Stomach (tissue), 9 donors: ENCODE data around the gene CAMKK1. TPM values are rescaled to one million over a fixed set of nuclear protein-coding genes. Genes with fewer than 3 reads are reported as not detected.

Source experiments
- DNase-seq, 2 donors: peaks; one replicate each; pipeline versions ENCODE4 v3.0.0 to v3.0.0-alpha.2; 2013 to 2019
- H3K27ac ChIP-seq, 5 donors: fragments of 200-600 bp in 4 of 5; sonication (generic) in 4 of 5; one replicate each; pipeline ENCODE4 v1.5.1; 2013 to 2019; ENCODE audit warnings: mild to moderate bottlenecking in 1 of 5, moderate library complexity in 1 of 5
- H3K27me3 ChIP-seq, 3 donors: fragments of 200-600 bp; sonication (generic); one replicate each; pipeline ENCODE4 v1.5.1; 2017 to 2019; ENCODE audit warnings: mixed run types in 1 of 3
- H3K36me3 ChIP-seq, 4 donors: fragments of 200-600 bp; sonication (generic); 1 replicate in 3 of 4; 2 replicates in 1 of 4; pipeline ENCODE4 v1.5.1; 2016 to 2019
- H3K4me1 ChIP-seq, 4 donors: fragments of 200-600 bp; sonication (generic); one replicate each; pipeline ENCODE4 v1.5.1; 2016 to 2019
- H3K4me3 ChIP-seq, 4 donors: fragments of 200-600 bp; sonication (generic) in 3 of 4; one replicate each; pipeline ENCODE4 v1.5.1; 2016 to 2019; ENCODE audit warnings: mild to moderate bottlenecking in 1 of 4
- H3K9me3 ChIP-seq, 4 donors: fragments of 200-600 bp; sonication (generic); one replicate each; pipeline ENCODE4 v1.5.1; 2016 to 2019
- CTCF ChIP-seq, 7 experiments: fragments of 450-650 bp in 4 of 7; fragments of 200-600 bp in 3 of 7; sonication (generic) in 3 of 7; IDR thresholded peaks; one replicate each; pipeline ENCODE4 v1.5.1; 2016 to 2019; ENCODE audit warnings: antibody characterized with exemption in 7 of 7, control low read depth in 2 of 7, mild to moderate bottlenecking in 1 of 7
- EP300 ChIP-seq: sonication (generic); formaldehyde crosslinking; IDR thresholded peaks from one replicate; pipeline ENCODE4 v1.6.1; 2017; ENCODE audit warnings: antibody characterized with exemption
- POLR2A ChIP-seq, 4 donors: fragments of 450-650 bp; IDR thresholded peaks; one replicate each; pipeline ENCODE4 v1.6.1; 2016; ENCODE audit warnings: antibody characterized with exemption in 4 of 4, control low read depth in 2 of 4, mild to moderate bottlenecking in 1 of 4, moderate library complexity in 1 of 4
- POLR2AphosphoS5 ChIP-seq, 3 donors: sonication (generic); formaldehyde crosslinking; IDR thresholded peaks; one replicate each; pipeline ENCODE4 v1.6.1; 2016; ENCODE audit warnings: antibody characterized with exemption in 3 of 3
- WGBS, 5 donors: extraction: QIAGEN DNeasy Blood & Tissue Kit in 3 of 5; methylation state at CpG; one replicate each; pipeline versions ENCODE4 v1.1.5 to v1.1.7; 2013 to 2018; 5-methylcytosine and 5-hydroxymethylcytosine counted together
- intact Hi-C: fragments of 100-400 bp; cut with DNase I; formaldehyde crosslinking; loops from one replicate; pipeline ENCODE4 v1.15.1; 2023; ENCODE audit warnings: low total_unique reads
- polyA plus RNA-seq, 3 donors: library from polyadenylated mRNA; stranded (reverse); fragments of 200-250 nt; gene quantifications; one replicate each; pipeline ENCODE4 v1.2.3, GENCODE V29; 2013
- total RNA-seq, 5 donors: library from RNA; depleted of rRNA; stranded (reverse); fragments of >200 nt; gene quantifications; one replicate each; pipeline versions ENCODE4 v1.1.0 to v1.2.3, GENCODE V29; 2014 to 2016
- donor health status: healthy with polysubstance abuse.
- donor health status: Bipolar disorder and iron deficiency.
- donor health status: healthy.

CAMKK1 gene
- total and polyA plus RNA-seq, 8 donors = 0.58 to 15.1 (median 4.6) TPM

DNA sequence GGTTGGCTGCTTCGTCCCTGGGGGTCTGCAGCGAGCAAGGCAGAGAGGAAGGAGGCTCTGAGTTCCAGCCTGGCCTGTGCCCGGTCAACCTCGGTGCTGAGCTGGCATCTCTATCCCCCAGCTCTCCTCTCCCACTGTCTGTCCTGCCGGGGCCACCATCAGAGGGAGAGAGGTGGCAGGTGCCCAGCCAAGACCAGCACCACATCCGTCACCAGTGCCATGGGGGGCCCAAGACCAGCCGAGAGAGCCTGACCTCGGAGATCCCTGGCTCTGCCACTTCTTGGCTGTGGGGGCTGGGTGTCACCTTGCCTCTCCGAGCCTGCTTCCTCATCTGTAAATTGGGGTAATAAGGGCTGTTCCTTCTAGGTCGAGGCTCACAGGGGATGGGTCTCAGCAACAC is 24.0 kb upstream of the CAMKK1 start:
- intact Hi-C loops = no loop called here
- 58 to 79% (median 60%) methylated on average over 8 to 10 of the region's 10 CpGs for WGBS, 5 donors
- DNase-seq = no peak
- Histone ChIP-seq H3K4me1 (peaks cover 25 to 59% (median 37%) of the 10 kb centered on the region in 4 donors), H3K36me3 (no peaks in the 10 kb centered on the region), H3K27me3 (no peaks in the 10 kb centered on the region), H3K27ac (peak overlapping the region in 4 of 5 donors; percentile 61 to 79 (median 66)), H3K4me3 (peak overlapping the region in 2 of 4 donors; percentile 31 to 33), H3K9me3 (no peaks in the 10 kb centered on the region)
- TF ChIP-seq CTCF (IDR thresholded peaks at IDR 0.05) (no peak), POLR2A (IDR thresholded peaks at IDR 0.05) (no peak), EP300 (no peak), POLR2AphosphoS5 (IDR thresholded peaks at IDR 0.05) (no peak)

DNA sequence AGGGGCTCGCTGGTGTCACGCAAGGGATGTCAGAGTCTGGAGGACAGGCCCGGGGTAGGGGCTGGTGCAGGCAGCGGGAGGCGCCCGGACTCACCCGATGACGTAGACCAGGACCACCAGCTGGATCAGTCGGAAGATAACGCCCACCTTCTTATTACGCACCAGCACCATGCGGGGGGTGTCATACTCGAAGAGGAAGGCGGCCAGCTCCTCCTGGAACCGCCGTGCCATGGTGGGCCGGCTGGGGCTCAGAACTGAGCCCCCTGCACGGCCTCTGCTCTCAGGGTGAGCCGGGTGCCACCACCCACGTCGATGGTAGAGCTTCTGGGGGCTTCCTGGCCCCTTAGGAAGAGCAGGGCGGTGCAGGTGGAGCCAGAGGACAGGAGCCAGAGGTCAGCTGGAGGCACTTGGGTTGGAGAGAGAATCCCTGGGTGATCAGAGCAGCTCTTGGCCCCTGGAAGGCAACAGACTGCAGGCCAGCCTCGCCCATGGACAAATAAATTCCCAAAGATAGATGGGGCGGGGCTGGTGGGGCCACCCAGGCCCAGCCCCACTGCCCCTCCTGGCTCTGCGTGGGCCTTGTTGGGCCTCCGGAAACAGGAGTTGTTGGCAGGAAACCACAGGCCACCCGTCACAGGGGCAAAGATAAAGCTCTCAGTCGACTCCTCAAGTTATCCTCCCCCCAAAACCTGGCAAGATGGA is 23.3 kb upstream of the CAMKK1 start, which contains the start of gene P2RX1:
Gene P2RX1, minus strand, starts transcription at position 471 of the 702 bp plus-strand sequence. Its CDS starts 240 bp downstream, at position 231.
- Histone ChIP-seq H3K4me1 (peaks cover 23 to 59% (median 34%) of the 10 kb centered on the region in 4 donors), H3K27me3 (no peaks in the 10 kb centered on the region), H3K27ac (peak within 1 kb of the TSS; percentile 20 to 79 (median 63)), H3K4me3 (peak within 1 kb of the TSS; percentile 11 to 33 (median 28)), H3K36me3 (no peaks in the 10 kb centered on the region), H3K9me3 (no peaks in the 10 kb centered on the region)
- TF ChIP-seq CTCF (IDR thresholded peaks at IDR 0.05) (no peak), POLR2A (IDR thresholded peaks at IDR 0.05) (no peak), POLR2AphosphoS5 (IDR thresholded peaks at IDR 0.05) (no peak), EP300 (no peak)
- peak; percentile 60 to 83 for DNase-seq
- intact Hi-C loops = no loop called here
- 58 to 73% (median 63%) methylated on average over 17 to 28 of the region's 28 CpGs for WGBS, 5 donors

DNA sequence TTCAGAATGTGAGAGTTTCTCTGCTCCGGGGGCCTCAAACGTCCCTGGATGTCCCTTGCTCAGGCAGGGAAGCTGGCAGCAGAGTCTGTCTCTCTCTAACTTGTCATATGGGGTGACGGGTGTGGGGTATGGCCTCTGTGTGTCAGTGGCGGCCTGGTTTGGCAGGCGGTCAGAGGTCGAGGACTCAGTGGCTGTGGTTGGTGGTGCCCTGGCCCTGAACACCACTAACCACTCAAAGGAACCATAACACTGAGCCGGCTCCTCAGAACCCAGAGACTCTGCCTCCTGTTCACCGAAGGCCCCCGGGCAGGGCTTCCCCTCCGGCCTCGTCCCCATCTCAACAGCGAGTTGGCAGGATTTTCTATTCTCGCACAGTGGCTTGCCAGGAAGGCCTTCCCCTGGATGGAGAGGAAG is 22.7 kb upstream of the CAMKK1 start:
- 69 to 75% (median 73%) methylated on average over 2 to 13 of the region's 13 CpGs for WGBS, 5 donors
- peak overlapping the region in 4 of 5 donors; percentile 61 to 79 (median 66) for H3K27ac ChIP-seq
- no peak for DNase-seq
- no peak for TF ChIP-seq EP300
- TF ChIP-seq CTCF (IDR thresholded peaks at IDR 0.05) = no peak
- no peak for TF ChIP-seq POLR2A (IDR thresholded peaks at IDR 0.05)
- H3K4me3 ChIP-seq = peak overlapping the region; percentile 11 to 33 (median 28)
- peaks cover 21 to 58% (median 34%) of the 10 kb centered on the region in 4 donors for H3K4me1 ChIP-seq
- intact Hi-C loops = no loop called here
- no peaks in the 10 kb centered on the region for H3K27me3 ChIP-seq
- H3K36me3 ChIP-seq = no peaks in the 10 kb centered on the region
- H3K9me3 ChIP-seq = no peaks in the 10 kb centered on the region

DNA sequence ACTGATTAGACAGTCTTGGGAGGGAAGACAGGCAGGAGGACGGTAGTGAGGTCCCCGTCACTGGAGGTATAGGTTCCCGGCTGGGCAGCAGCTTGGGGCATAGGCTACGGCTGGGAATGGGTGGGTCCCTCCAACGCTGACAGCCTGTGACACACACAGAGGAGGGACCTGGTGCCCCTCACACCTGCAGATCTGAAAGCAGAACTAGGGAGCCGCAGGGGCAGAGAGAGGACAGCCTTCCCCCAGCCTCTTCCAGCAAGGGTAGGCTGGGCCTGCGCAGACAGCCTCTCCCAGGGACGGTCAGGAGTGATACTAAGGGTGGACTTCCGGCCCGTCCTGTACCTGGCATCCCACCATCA is 21.4 kb upstream of the CAMKK1 start:
- peak in 1 of 2 donors; percentile 43 for DNase-seq
- intact Hi-C loops = no loop called here
- 79 to 88% (median 86%) methylated on average over 10 of the region's 10 CpGs for WGBS, 5 donors
- Histone ChIP-seq H3K36me3 (no peaks in the 10 kb centered on the region), H3K27ac (peak overlapping the region in 4 of 5 donors; percentile 13 to 79 (median 50)), H3K4me1 (peaks cover 21 to 58% (median 34%) of the 10 kb centered on the region in 4 donors), H3K4me3 (peak overlapping the region in 3 of 4 donors; percentile 24 to 33 (median 31)), H3K9me3 (no peaks in the 10 kb centered on the region), H3K27me3 (no peaks in the 10 kb centered on the region)
- TF ChIP-seq POLR2AphosphoS5 (IDR thresholded peaks at IDR 0.05) = no peak
- TF ChIP-seq POLR2A (IDR thresholded peaks at IDR 0.05) = no peak
- no peak for TF ChIP-seq CTCF (IDR thresholded peaks at IDR 0.05)
- no peak for TF ChIP-seq EP300
